ENCODE measurements around the gene HOXD10.

The HOXD10 gene

GRCh38 chr2:176145085-176145969 lies 28.7 kb downstream of the HOXD10 start:
- Histone ChIP-seq H3K27ac (no peak overlapping the region), H3K27me3 (ENCODE audit: insufficient read depth, low read depth, severe bottlenecking) (peaks cover 96% of the 10 kb centered on the region)
- DNase-seq = no peak

DNA sequence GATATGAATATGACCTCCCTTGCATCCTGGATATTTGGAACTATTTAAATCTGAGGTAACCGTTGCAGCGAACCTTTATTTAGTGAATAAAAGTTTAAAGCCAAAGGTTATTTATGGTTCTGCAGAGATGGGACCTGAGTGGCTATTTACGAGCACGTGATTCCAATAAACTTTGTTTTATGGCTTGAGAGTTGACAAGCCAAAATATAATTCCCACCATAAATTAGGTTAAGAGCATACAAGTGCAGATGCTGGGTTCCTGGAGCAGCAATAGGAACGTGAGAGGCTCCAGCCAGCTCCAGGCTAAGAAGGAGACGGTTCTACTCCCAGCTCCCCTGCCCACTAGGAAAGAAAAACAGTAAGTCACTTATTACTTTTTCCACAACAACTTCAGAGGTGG lies 29.5 kb downstream of the HOXD10 start:
- Histone ChIP-seq H3K36me3 (no peaks in the 10 kb centered on the region), H3K27ac (no peak overlapping the region), H3K4me3 (ENCODE audit: low read depth, low read length) (no peak overlapping the region), H3K27me3 (ENCODE audit: insufficient read depth, low read depth, severe bottlenecking) (peaks cover 96% of the 10 kb centered on the region), H3K9me3 (ENCODE audit: severe bottlenecking) (peaks cover 4% of the 10 kb centered on the region)
- TF ChIP-seq CTCF (IDR thresholded peaks at IDR 0.05; ENCODE audit: low read depth, low read length) = no peak
- DNase-seq = no peak

More at GRCh38 chr2:176145085-176145969, 28.7 kb downstream of the HOXD10 start:
- no peak overlapping the region for H3K4me3 ChIP-seq (ENCODE audit: low read depth, low read length)
- no peak for TF ChIP-seq CTCF (IDR thresholded peaks at IDR 0.05; ENCODE audit: low read depth, low read length)
- peaks cover 4% of the 10 kb centered on the region for H3K9me3 ChIP-seq (ENCODE audit: severe bottlenecking)
- H3K36me3 ChIP-seq = no peaks in the 10 kb centered on the region

DNA sequence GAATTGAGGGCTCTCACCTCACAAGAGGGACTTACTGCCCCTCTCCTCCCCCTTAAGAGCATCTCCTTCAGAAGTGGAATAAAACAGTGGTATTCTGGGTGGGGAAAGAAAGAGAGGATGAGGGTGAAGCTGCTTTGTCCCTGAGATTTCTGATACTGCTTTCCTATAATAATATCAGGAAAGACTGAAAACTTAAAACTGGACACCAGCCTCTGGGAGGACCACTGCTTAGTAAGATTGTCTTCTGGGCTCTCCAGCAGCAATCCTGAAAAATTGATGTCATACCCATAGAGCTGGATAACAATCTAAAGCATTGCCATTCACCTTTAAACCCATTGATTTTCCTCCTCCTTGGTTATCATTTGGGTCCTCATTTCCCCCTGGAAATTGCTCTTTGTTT lies 30.1 kb downstream of the HOXD10 start:
- Histone ChIP-seq H3K36me3 (no peaks in the 10 kb centered on the region), H3K9me3 (ENCODE audit: severe bottlenecking) (peaks cover 4% of the 10 kb centered on the region), H3K4me3 (ENCODE audit: low read depth, low read length) (no peak overlapping the region), H3K27me3 (ENCODE audit: insufficient read depth, low read depth, severe bottlenecking) (peaks cover 96% of the 10 kb centered on the region), H3K27ac (no peak overlapping the region)
- TF ChIP-seq CTCF (IDR thresholded peaks at IDR 0.05; ENCODE audit: low read depth, low read length) = no peak
- DNase-seq = no peak

DNA sequence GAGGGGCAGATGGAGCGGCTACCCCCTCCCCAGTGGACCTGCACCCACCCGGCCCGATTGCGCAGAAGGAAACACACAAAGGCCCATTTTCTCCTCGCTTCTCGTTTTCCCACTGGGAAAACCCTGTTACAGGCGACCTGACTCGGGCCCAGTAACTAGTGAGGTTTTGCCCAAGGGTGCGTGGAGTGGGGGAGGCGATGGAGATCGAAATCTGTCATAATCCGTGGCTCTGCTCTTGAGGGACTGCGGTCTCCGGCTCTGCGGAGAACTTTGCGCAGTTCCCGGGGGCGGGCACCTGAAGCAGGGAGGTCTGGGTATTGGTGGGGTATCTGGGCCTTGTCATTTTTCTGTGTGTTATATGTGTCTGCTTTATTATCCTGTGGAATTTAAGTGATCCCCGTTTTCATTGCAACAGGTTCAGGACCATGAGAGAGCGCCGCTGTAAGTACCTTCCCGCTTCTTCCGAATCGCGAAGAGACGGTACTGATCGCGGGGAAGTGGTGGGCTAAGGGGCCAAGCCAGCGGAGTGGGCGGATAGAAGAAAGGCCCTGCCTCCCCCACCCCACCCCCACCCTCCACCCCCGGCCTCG lies 30.7 kb downstream of the HOXD10 start:
- no peak for DNase-seq
- Histone ChIP-seq H3K27ac (no peak overlapping the region), H3K27me3 (ENCODE audit: insufficient read depth, low read depth, severe bottlenecking) (peaks cover 94% of the 10 kb centered on the region), H3K36me3 (no peaks in the 10 kb centered on the region), H3K9me3 (ENCODE audit: severe bottlenecking) (peaks cover 4% of the 10 kb centered on the region), H3K4me3 (ENCODE audit: low read depth, low read length) (no peak overlapping the region)
- no peak for TF ChIP-seq CTCF (IDR thresholded peaks at IDR 0.05; ENCODE audit: low read depth, low read length)

DNA sequence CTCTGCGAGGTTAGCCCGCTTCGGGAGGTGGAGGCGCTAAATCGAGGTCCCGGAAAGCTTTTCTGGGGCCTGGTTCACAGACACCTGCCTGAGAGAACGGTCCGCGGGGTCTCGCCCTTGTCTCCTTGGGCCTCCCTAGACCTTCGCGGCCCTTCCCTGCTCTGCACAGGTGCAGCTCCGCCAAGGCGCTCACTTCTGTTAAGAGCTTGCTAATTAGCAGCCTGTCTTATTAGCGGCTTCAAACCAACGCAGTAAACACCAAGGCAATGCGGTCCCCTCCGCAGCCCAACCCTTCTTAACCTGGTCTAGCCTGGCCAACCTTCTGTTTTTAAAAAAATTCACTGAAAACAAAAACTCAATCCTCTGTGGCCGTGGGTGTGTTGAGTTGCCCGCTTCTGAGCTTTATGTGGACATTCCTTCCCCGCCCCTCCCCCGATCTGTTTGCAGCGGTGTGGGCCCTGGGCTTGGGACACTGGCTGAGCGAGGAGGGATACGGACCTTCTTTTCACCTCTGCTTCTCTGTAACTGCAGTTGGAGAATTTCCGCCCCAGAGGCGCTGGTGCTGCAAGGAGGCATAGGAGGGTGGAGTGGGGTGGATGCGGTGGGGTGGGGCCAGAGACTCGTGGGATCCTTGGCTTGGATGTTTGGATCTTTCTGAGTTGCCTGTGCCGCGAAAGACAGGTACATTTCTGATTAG lies 31.4 kb downstream of the HOXD10 start:
- H3K27me3 ChIP-seq (ENCODE audit: insufficient read depth, low read depth, severe bottlenecking) = peaks cover 94% of the 10 kb centered on the region
- H3K27ac ChIP-seq = no peak overlapping the region
- H3K9me3 ChIP-seq (ENCODE audit: severe bottlenecking) = peaks cover 4% of the 10 kb centered on the region
- H3K36me3 ChIP-seq = no peaks in the 10 kb centered on the region
- TF ChIP-seq CTCF (IDR thresholded peaks at IDR 0.05; ENCODE audit: low read depth, low read length) = no peak
- H3K4me3 ChIP-seq (ENCODE audit: low read depth, low read length) = no peak overlapping the region
- no peak for DNase-seq
